GM23248 (cell line): ENCODE data around the gene STXBP4. TPM values are rescaled to one million over a fixed set of nuclear protein-coding genes. Genes with fewer than 3 reads are reported as not detected.
A peak's percentile ranks its signal among the peaks of the same experiment; 100 is the strongest.

ENCODE experiments used
- DNase-seq: peaks from one replicate; pipeline ENCODE4 v3.0.0-alpha.2; 2015
- H2AFZ ChIP-seq: fragments of 200-600 bp; sonication (generic); 2 replicates; pipeline ENCODE4 v1.6.1; 2016; ENCODE audit warnings: antibody characterized with exemption
- H3F3A ChIP-seq: fragments of 200-600 bp; sonication (generic); 2 replicates; pipeline ENCODE4 v1.6.1; 2016; ENCODE audit warnings: mild to moderate bottlenecking, antibody characterized with exemption, mixed run types; ENCODE audit not compliant: insufficient read depth
- H3K27ac ChIP-seq: fragments of 200-600 bp; sonication (generic); 2 replicates; pipeline ENCODE4 v1.5.1; 2016; ENCODE audit warnings: mild to moderate bottlenecking
- H3K27me3 ChIP-seq: fragments of 200-600 bp; sonication (generic); replicated peaks from 2 replicates; pipeline ENCODE4 v1.6.1; 2016; ENCODE audit warnings: mild to moderate bottlenecking; ENCODE audit not compliant: insufficient read depth
- H3K36me3 ChIP-seq: fragments of 200-600 bp; sonication (generic); 2 replicates; pipeline ENCODE4 v1.6.1; 2016; ENCODE audit warnings: low read depth, mild to moderate bottlenecking
- H3K4me1 ChIP-seq: fragments of 200-600 bp; sonication (generic); 2 replicates; pipeline ENCODE4 v1.6.1; 2016; ENCODE audit warnings: mild to moderate bottlenecking; ENCODE audit not compliant: insufficient read depth
- H3K4me2 ChIP-seq: fragments of 200-600 bp; sonication (generic); one replicate; pipeline ENCODE4 v1.6.1; 2016; ENCODE audit warnings: mild to moderate bottlenecking; ENCODE audit not compliant: unreplicated experiment
- H3K4me3 ChIP-seq: fragments of 200-600 bp; sonication (generic); 2 replicates; pipeline ENCODE4 v1.5.1; 2016; ENCODE audit warnings: mild to moderate bottlenecking
- H3K79me2 ChIP-seq: fragments of 200-600 bp; sonication (generic); 2 replicates; pipeline ENCODE4 v1.6.1; 2016; ENCODE audit warnings: mild to moderate bottlenecking; ENCODE audit not compliant: insufficient read depth
- H3K9ac ChIP-seq: fragments of 200-600 bp; sonication (generic); 2 replicates; pipeline ENCODE4 v1.6.1; 2016; ENCODE audit warnings: mild to moderate bottlenecking
- H3K9me2 ChIP-seq: fragments of 200-600 bp; sonication (generic); 2 replicates; pipeline ENCODE4 v1.6.1; 2016; ENCODE audit warnings: mixed run types, mild to moderate bottlenecking, moderate library complexity; ENCODE audit not compliant: insufficient read depth
- H3K9me3 ChIP-seq: fragments of 200-600 bp; sonication (generic); one replicate; pipeline ENCODE4 v1.6.1; 2017; ENCODE audit warnings: low read depth
- H4K20me1 ChIP-seq: fragments of 200-600 bp; sonication (generic); 2 replicates; pipeline ENCODE4 v1.6.0; 2016; ENCODE audit not compliant: insufficient read depth
- EZH2 ChIP-seq: fragments of 200-600 bp; sonication (generic); IDR thresholded peaks from 2 replicates; pipeline ENCODE4 v1.6.1; 2018; ENCODE audit warnings: antibody characterized with exemption, mild to moderate bottlenecking; ENCODE audit not compliant: insufficient read depth, poor library complexity, severe bottlenecking
- EZH2phosphoT487 ChIP-seq: fragments of 200-600 bp; sonication (generic); IDR thresholded peaks from 2 replicates; pipeline ENCODE4 v1.6.1; 2018; ENCODE audit warnings: antibody characterized with exemption, moderate library complexity, mild to moderate bottlenecking, low read depth; ENCODE audit not compliant: insufficient read depth
- WGBS, 2 experiments: methylation state at CpG; one replicate each; pipeline ENCODE4 v1.1.6; 2015 to 2017; ENCODE audit warnings: low lambda C conversion rate in 2 of 2, low coverage in 1 of 2; ENCODE audit errors: missing lambda C conversion rate in 2 of 2; 5-methylcytosine and 5-hydroxymethylcytosine counted together
- in situ Hi-C: fragments of 300-500 bp; cut with MboI; formaldehyde crosslinking; loops from 2 replicates; pipeline ENCODE4 v1.15.0; 2020
- polyA plus RNA-seq: library from polyadenylated mRNA; unstranded; fragments of >200 nt; fragmentation: Nextera tagmentation; extraction: Ambion mirVana; gene quantifications from 2 replicates; pipeline ENCODE4 v1.2.1, GENCODE V29; 2016
- total RNA-seq: library from RNA; depleted of rRNA; stranded (reverse); fragments of >200 nt; shearing (Covaris generic); gene quantifications from 2 replicates; pipeline ENCODE4 v1.2.3, GENCODE V29; 2014

The STXBP4 gene
- total and polyA plus RNA-seq, 2 experiments from 2014 or later: 5.9 to 8.7 TPM

DNA sequence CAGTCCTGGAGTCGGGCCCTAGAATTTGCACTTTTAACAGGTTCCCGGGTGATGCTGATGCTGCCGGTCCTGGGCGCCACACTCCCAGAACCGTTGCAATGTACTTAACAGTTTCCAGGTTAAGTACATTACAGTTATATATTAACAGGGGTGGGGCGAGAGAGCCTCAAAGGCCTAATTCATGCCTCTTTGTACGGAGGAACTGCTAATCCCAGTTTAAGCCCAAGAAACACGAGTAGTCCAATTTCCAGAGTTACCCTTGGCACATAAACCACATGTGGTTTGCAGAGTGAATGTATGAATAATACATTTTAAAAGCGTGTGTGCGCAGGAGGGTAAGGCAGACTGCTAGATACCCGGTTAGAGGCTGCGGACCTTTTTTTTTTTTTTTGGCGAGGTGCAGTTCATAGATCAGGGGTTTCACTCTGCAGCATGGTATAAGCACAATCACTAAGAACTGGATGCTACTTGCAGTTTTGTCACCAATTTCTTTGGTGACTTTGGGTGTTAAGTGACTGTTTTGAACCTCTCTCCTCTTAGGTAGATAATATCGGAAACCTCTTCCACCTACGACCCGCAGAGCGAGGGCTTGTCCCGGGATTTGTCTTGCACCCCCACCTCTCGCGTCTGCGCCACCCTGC is 824 bp upstream of the STXBP4 start:
- H4K20me1 ChIP-seq: no peaks in the 10 kb centered on the region
- no peaks in the 10 kb centered on the region for H3K27me3 ChIP-seq
- H3F3A ChIP-seq: 0 out of 2 replicates have a peak, but pooled peaks cover 7% of the 10 kb centered on the region
- DNase-seq: peak; percentile 66
- peak overlapping the region; percentile 93 for H3K4me2 ChIP-seq
- no peak for TF ChIP-seq EZH2phosphoT487
- no peak for TF ChIP-seq EZH2
- peak overlapping the region; percentile 92 for H3K9ac ChIP-seq
- H3K9me3 ChIP-seq: no peaks in the 10 kb centered on the region
- peak overlapping the region; percentile 96 for H3K4me3 ChIP-seq
- in situ Hi-C loops: no loop called here
- WGBS, 2 experiments: 2% methylated on average over 21 of the region's 21 CpGs
- H3K4me1 ChIP-seq: peaks cover 13% of the 10 kb centered on the region
- H3K27ac ChIP-seq: peak overlapping the region; percentile 82
- no peaks in the 10 kb centered on the region for H3K9me2 ChIP-seq
- peaks cover 19% of the 10 kb centered on the region for H3K36me3 ChIP-seq
- peak overlapping the region; percentile 99 for H2AFZ ChIP-seq
- peaks cover 63% of the 10 kb centered on the region for H3K79me2 ChIP-seq

DNA sequence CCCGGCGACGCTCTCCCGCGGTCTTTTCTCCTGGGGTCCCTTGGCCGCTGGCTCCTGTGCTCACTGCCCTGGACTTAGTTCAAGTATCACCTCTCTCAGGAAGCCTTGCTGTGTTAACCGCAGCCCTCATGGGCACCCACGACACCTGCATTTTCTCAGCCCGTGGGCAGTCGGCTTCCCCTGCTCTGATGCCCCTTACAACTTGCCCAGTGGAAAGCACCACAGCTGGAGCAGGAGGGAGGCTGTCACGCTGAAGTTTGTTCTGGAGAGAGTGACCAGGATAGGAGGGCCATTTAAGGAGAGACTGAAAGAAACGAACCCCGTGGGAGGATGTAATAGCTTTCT is 395 bp downstream of the STXBP4 start:
- H3K4me2 ChIP-seq: peak overlapping the region; percentile 93
- peaks cover 13% of the 10 kb centered on the region for H3K4me1 ChIP-seq
- no peaks in the 10 kb centered on the region for H3K9me3 ChIP-seq
- TF ChIP-seq EZH2phosphoT487 (no peak), EZH2 (no peak)
- 0% methylated on average over 13 of the region's 13 CpGs for WGBS, 2 experiments
- H4K20me1 ChIP-seq: no peaks in the 10 kb centered on the region
- H3K9ac ChIP-seq: peak overlapping the region; percentile 92
- DNase-seq: peak; percentile 66
- peaks cover 7% of the 10 kb centered on the region for H3K36me3 ChIP-seq
- H3K4me3 ChIP-seq: peak overlapping the region; percentile 96
- in situ Hi-C loops: no loop called here
- no peaks in the 10 kb centered on the region for H3K27me3 ChIP-seq
- H2AFZ ChIP-seq: peak overlapping the region; percentile 99
- H3K79me2 ChIP-seq: peaks cover 75% of the 10 kb centered on the region
- no peaks in the 10 kb centered on the region for H3K9me2 ChIP-seq
- H3K27ac ChIP-seq: peak overlapping the region; percentile 82
- H3F3A ChIP-seq: 0 out of 2 replicates have a peak, but pooled peaks cover 7% of the 10 kb centered on the region

DNA sequence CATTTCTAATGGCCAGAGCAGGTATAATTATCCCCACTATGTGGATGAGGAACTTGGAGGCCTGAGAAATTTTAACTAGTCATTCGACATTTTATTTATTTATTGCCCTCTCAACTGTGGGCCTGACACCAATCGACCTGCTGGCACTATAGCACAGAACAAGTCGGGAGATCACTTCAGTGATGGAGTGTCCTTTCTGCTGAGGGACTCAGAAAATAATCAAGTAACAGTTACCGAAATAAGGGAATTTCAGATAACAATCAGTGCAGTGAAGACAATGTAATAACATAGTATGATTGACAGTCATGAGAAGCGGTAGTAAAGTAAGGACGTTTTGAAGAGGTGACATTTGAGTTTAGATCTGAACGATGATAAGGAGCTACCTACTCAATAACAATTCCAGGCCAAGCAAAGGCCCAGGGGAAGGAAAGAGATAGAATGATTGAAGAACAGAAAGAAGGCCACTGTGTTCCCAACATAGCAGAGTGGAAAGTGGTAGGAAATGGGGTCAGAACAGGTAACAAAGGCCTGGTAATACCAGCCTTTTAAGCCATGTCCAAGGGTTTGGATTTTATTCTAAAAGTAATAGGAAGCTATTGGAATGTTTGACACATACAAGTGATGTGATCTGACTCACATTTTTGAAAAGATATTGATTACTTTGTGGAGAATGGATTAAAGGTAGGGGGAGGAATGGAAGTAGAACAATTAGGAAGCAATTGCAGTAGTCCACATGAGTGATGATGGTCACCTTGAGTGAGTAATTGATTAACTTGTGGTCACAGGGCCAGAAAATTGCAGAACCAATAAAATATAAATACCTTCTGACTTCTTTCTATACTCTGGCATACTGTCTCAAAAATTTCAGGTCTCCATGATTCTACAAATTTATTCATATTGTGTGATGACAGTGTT is 1.4 kb downstream of the STXBP4 start:
- Histone ChIP-seq H2AFZ (peak overlapping the region; percentile 99), H4K20me1 (no peaks in the 10 kb centered on the region), H3K4me1 (peaks cover 13% of the 10 kb centered on the region), H3K79me2 (peaks cover 75% of the 10 kb centered on the region), H3K9me3 (no peaks in the 10 kb centered on the region), H3K4me2 (peak overlapping the region; percentile 93), H3K4me3 (peak overlapping the region; percentile 96), H3K27ac (peak overlapping the region; percentile 82), H3K9me2 (no peaks in the 10 kb centered on the region), H3K36me3 (no peaks in the 10 kb centered on the region), H3K27me3 (no peaks in the 10 kb centered on the region), H3F3A (0 out of 2 replicates have a peak, but pooled peaks cover 7% of the 10 kb centered on the region), H3K9ac (peak overlapping the region; percentile 92)
- in situ Hi-C loops: no loop called here
- 70 to 73% methylated on average over 7 of the region's 7 CpGs for WGBS, 2 experiments
- no peak for DNase-seq
- TF ChIP-seq EZH2: no peak
- TF ChIP-seq EZH2phosphoT487: no peak

DNA sequence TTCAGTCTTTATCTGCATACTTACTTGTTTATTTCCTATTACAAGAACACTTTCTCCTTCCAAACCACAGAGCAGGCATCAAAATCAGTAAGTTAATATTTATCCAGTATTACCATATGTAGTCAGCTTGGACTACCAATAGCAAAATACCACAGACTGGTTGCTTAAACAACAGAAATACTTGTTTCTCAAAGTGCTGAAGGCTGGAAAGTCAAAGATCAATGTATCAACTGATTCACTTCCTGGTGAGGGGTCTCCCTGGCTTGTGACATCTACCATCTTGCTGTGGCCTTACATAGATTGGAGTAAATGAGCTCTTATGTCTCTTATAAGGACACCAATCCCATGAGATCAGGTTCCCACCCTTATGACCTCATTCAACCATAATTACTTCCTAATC is 2.6 kb downstream of the STXBP4 start:
- Histone ChIP-seq H3K4me1 (peaks cover 13% of the 10 kb centered on the region), H3F3A (0 out of 2 replicates have a peak, but pooled peaks cover 7% of the 10 kb centered on the region), H3K9ac (no peak overlapping the region), H4K20me1 (no peaks in the 10 kb centered on the region), H3K79me2 (peaks cover 65% of the 10 kb centered on the region), H3K4me2 (no peak overlapping the region), H3K27me3 (no peaks in the 10 kb centered on the region), H3K9me3 (no peaks in the 10 kb centered on the region), H3K36me3 (no peaks in the 10 kb centered on the region), H2AFZ (no peak overlapping the region), H3K27ac (no peak overlapping the region), H3K9me2 (no peaks in the 10 kb centered on the region), H3K4me3 (no peak overlapping the region)
- no peak for TF ChIP-seq EZH2phosphoT487
- TF ChIP-seq EZH2: no peak
- no peak for DNase-seq
- in situ Hi-C loops: no loop called here
